CD4-positive, alpha-beta T cell treated with Interleukin-10 for 1 hour (primary cell): Measurements from ENCODE around the gene COQ8B.
A peak's percentile ranks its signal among the peaks of the same experiment; 100 is the strongest.
"Not testable (repeated sequence)": the region's sequence is repeated elsewhere in the genome, so short reads cannot be mapped to it uniquely, and the experiment has no call there.

Experiments used
- DNase-seq: peaks from one replicate; pipeline ENCODE4 v3.0.0-alpha.2; 2020

Gene COQ8B

DNA sequence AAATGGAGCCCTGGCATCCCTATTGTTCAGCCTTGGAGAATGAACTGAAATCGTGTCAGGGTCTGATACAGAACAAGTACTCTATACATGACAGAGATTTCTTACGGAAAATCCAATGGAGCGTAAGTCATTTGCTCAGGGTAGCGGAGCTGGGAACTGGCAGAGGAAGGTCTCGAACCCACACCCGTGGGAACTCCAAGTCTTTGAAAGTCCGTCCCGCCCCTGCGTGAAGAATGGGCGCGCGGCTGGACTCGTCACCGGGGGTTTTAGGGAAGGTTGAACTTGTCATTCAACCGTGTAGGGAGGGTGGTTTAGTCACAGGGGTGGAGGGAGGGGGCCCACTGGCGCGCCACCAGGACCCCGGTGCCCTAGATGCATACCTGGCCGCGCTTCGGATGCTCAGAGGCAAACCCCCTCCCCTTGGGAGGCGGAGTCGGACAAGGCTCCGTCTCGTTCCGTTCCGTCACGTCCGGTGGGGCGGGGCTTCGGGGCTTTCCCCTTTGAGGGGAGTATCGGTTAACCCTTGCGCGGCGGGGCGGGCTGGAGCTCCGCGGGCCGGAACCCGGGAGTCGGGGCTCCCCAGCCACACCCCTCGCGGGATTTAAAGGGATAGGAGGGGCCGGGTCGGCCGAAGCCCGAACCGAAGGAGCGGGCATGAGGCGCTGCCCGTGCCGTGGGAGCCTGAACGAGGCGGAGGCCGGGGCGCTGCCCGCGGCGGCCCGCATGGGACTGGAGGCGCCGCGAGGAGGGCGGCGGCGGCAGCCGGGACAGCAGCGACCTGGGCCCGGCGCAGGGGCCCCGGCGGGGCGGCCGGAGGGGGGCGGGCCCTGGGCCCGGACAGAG, at the start of gene COQ8B, which contains the start of gene ITPKC:
Gene COQ8B, minus strand, starts transcription at position 405 of the 843 bp plus-strand sequence. CDS start 2,254 bp downstream, outside the sequence.
Gene ITPKC, plus strand, starts transcription at position 631 of the 843 bp plus-strand sequence. Its CDS starts 24 bp downstream, at position 655.
- DNase-seq: peak; percentile 99

DNA sequence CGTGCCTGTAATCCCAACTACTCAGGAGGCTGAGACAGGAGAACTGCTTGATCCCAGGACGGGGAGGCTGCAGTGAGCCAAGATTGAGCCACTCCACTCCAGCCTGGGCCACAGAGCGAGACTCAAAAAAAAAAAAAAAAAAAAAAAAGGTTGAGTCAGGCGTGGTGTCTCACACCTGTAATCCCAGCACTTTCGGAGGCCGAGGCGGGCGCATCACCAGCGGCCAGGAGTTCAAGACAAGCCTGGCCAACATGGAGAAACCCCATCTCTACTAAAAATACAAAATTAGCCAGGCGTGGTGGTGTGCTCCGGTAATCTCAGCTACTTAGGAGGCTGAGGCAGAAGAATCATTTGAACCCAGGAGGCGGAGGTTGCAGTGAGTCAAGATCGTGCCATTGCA, 49.7 kb upstream of the COQ8B start:
- DNase-seq: not testable (repeated sequence)

DNA sequence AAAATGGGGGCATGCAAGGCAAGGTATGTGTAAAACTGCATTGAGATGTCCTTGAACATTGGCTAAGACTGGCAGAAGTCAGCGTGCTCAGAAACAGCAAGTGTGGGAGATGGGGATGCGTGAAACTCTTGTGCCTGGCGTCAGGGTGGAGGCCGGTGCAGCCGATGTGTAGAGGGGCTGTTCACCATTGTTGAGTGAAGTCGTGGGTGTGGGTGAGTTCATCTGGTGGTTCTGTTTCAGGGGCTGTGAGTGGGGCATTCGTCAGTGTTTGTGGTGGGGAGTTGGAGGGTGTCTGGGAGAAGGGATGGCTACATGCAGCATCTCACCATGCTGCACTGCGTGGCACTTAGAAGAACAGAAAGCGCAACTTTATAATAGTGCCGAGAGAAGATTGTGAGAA, 47.3 kb upstream of the COQ8B start:
- DNase-seq: no peak

DNA sequence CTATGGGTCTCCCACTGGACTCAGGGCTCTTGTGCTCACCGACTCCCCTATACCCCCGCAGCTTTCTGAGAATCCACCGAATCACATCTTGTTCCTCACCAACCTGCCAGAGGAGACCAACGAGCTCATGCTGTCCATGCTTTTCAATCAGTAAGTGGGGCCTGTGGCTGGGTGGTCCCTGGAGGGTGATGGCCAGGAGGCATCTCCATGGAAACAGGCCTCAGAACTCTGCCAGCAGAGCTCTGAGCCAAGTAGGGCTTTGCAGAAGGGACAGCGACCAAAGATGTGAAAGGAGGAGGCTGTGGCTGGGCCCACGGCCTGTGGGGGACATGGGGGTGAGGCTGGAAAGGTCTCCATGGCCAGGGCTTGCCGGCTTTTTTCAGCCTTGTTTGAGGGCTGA, 46.8 kb upstream of the COQ8B start:
- no peak for DNase-seq

DNA sequence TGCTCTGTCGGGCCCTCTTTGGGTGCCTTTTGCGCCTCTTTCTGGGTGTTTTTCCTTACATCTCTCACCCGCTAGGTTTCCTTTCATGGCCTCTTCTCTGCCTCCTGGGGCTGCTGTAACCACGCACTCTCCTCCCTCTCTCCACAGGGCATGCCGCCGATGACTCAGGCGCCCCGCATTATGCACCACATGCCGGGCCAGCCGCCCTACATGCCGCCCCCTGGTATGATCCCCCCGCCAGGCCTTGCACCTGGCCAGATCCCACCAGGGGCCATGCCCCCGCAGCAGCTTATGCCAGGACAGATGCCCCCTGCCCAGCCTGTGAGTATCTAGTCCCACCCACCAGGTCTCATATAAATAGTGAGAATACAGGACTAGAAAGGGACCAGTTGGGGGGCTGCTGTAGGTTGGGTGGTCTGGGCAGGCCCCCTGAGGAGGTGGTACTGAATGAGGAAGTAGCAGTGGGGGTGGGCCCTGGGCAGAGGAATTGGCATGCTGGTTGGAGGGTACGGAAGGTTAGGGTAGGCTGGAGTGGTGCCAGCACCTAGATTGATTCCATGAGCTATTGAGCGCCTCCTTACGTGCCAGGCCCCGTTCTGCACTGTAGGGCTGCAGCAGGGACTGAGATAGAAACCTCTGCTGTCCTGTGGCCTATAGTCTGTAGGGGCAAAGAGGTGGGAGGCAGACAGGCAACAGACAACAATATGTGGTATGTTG, 46.2 kb upstream of the COQ8B start:
- DNase-seq: no peak

DNA sequence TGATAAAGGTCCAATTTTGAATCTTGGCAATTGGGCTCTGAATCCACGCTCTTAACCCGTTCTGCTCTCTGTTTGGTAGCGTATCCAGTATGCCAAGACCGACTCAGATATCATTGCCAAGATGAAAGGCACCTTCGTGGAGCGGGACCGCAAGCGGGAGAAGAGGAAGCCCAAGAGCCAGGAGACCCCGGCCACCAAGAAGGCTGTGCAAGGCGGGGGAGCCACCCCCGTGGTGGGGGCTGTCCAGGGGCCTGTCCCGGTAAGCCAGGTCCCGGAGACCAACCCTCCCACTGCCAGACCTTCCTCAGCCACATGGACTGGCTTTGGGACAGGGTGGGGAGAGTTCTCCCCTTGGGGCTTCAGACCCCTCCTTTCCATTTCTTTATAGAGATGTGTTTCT, 42.7 kb upstream of the COQ8B start:
- no peak for DNase-seq

DNA sequence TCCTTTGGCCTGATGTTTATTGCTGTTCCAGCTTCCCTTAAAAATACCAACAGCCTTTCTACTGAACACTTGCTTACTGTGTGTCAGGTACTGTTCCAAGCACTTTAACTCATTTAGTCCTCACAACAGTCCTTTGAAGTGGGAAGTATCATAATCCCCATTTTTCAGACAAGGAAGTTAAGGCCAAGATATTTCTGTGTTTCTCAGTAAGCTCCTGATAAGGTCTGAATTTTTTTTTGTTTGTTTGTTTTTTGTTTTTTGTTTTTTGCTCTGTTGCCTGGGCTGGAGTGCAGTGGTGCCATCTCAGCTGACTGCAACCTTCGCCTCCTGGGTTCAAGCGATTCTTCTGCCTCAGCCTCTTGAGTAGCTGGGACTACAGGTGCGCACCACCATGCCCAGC, 41.8 kb upstream of the COQ8B start:
- no peak for DNase-seq

DNA sequence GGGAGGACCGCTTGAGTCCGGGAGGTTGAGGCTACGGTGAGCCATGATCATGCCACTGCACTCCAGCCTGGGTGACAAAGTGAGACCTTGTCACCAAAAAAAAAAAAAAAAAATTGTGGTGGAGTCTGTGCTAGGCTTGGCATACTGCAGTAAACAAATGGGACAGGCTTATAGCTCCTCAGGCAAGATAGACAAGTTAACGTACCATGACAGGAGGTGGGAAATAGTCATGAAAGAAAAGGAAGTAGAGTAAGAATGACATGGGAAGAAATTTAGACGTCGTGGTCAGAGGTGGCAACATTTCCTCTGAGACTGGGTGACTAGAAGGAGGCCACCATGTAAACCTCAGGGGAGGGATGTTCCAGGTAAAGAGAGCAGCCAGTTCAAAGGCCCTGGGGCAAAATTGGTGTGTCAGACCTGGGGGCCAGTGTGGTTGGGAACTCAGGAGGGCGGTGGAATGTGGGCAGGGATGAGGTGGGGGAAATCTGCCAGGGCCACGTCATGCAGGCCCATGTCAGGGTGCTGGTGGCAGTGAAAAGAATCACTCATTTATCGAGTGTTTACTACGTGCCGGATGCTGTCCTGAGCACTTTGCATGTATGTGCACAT, 39.9 kb upstream of the COQ8B start:
- DNase-seq: peak; percentile 31

DNA sequence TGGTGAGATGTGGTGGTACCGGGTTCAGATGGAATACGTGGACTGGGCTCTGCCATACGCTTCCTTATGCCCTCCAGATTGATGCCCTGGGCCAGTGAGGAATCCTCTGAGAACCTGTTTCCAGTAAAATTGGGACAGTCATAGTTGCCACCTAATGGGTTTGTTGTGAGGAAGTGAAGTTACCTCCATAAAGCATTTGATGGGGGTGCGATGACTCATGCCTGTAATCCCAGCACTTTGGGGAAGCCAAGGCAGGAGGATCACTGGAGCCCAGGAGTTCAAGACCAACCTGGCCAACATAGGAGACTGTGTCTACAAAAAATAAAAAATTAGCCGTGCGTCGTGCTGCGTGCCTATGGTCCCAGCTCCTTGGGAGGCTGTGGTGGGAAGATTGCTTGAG, 39.1 kb upstream of the COQ8B start:
- DNase-seq: no peak

DNA sequence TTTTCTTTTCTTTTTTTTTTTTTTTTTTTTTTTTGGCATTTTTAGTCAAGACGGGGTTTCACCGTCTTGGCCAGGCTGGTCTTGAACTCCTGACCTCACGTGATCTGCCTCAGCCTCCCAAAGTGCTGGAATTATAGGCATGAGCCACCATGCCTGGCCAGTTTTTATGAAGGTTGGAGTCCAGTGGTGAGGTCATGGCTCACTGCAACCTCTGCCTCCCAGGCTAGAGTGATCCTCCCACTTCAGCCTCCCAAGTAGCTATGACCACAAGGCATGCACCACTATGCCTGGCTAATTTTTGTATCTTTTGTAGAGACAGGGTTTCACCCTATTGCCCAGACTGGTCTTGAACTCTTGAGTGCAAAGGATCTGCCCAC, 38.5 kb upstream of the COQ8B start:
- no peak for DNase-seq

DNA sequence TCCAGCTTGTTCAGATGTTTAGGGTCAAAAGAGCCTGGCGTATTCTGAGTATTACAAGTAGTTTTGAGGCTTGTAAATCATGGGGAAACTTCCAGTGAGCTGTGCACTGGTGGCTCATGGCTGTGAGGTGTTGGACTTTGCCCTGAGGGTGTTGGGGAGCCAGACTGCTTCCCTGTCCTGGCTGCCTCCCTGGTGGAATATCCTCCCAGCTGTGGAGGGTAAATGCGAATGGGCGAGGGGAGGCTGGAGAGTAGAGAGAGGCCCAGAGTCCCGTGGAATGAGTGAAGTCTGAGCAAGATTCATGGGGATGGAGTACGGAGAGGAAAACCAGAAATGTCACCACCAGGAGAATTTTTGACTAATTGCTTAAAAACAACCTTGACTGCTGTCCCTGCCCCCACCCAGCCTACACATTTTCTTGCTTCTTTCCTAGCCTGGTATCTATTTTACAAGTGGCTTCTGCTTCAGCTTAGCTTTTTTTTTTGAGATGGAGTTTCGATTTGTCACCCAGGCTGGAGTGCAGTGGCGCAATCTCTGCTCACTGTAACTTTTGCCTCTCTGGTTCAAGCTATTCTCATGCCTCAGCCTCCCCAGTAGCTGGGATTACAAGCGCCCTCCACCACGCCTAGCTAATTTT, 38.0 kb upstream of the COQ8B start:
- peak; percentile 36 for DNase-seq

DNA sequence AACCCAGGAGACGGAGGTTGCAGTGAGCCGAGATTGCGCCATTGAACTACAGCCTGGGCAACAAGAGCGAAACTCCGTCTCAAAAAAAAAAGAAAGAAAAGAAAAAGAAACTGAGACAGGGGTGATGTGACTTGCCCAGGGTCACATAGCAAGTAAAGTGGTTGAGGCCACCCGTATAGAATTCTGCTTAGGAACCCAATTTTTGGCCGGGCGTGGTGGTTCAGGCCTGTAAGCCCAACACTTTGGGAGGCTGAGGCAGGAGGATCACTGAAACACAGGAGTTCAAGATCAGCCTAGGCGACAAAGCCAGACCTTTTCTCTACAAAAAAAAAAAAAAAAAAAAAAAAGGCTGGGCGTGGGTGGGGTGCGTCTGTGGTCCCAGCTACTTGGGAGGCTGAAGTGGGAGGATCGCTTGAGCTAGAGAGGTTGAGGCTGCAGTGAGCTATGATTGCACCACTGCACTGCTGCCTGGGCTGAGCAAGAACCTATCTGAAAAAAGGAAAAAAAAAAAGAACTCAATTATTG, 35.6 kb upstream of the COQ8B start:
- DNase-seq: no peak

DNA sequence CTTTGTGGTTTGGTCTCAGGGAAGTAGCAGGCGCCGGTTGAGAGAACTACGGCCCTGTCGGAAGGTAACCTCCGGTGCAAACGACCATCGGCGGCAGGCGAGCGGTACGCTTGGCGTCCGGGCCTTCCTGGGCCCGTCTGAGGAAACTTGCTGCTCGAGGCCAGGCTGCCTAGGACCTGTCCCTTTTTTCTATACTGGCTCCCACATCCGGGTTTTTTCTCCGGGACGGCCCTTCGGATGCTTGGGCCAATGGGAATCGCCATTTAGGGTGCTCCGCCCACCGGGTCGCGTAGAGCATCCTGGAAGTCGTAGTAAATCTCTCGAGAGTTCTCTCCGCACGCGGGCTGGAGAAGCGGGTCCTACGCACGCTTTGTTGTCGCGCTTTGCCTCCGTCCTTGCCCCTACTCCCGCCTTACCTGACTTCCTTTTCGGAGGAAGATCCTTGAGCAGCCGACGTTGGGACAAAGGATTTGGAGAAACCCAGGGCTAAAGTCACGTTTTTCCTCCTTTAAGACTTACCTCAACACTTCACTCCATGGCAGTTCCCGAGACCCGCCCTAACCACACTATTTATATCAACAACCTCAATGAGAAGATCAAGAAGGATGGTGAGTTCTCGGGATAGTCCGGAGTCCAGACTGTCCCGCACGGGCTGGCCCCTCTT, 34.3 kb upstream of the COQ8B start, which contains the start of gene SNRPA:
Gene SNRPA, plus strand, starts transcription at position 330 of the 664 bp plus-strand sequence. Its CDS starts 206 bp downstream, at position 536.
- peak; percentile 97 for DNase-seq

DNA sequence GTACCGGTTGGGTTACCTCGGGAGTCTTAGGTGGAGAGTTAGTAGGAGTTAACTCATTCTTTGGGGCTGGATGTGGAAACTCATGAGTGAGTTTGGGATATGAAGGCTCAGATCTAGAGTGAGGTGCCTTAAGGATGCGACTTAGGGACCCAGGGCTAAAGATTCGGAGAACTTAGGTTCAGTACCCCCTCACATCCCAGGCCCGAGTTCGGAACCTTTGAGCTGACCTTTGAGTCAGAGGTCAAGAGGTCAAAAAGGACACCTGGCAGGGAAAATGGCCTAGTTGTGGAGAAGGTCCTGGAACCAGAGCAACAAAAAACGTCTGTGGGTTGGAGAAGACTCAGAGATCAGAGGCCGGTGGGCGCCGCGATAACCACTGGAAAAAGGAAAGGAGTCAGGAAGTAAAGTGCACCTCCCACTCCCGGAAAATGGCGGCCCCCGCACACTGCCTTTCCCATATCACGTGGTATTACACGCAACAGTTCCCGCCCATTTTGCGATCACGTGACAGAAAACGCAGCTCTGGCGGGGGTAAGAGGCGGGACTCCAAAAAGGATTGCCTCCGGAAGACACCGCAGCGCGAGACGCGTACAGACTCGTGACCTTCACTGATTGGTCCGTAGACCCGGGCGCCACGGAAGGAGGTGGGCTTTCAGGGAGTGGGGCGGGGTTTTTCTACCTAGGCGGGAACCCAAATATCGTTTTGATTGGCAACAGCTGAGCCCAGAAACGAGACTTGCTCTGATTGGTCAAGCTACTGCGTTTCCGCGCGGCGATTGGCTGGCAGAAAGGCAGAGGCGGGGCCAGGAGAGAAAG, 33.6 kb upstream of the COQ8B start, which contains the start of gene ACTMAP:
Gene ACTMAP, minus strand, starts transcription at position 420 of the 816 bp plus-strand sequence. CDS start 674 bp downstream, outside the sequence.
- peak; percentile 100 for DNase-seq

DNA sequence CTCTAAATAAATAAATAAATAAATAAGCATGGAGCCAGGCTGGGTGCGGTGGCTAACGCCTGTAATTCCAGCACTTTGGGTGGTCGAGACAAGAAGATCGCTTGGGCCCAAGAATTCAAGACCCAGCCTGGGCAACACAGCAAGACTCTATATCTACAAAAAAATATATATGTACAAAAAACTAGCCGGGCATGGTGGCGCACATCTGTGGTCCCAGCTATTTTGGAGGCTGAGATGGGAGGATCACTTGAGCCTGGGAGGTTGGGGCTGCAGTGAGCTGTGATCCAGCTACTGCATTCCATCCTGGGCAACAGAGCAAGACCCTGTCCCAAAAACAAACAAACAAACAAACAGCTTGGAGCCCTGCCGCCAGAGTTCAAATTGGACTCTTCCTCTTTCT, 30.9 kb upstream of the COQ8B start:
- no peak for DNase-seq

DNA sequence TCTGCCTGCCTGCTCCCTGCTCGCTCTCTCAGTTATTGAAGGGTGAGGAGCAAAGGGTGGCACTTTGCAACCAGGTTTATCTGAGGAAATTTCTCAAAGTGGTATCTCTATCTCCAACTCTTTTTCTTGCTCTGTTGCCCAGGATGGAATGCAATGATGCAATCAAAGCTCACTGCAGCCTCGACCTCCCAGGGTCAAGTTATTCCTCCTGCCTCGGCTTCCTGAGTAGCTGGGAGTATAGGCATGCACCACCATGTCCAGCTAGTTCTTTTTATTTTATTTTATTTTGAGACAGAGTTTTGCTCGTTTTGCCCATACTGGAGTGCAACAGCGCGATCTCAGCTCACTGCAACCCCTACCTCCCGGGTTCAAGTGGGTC, 28.7 kb upstream of the COQ8B start:
- no peak for DNase-seq

DNA sequence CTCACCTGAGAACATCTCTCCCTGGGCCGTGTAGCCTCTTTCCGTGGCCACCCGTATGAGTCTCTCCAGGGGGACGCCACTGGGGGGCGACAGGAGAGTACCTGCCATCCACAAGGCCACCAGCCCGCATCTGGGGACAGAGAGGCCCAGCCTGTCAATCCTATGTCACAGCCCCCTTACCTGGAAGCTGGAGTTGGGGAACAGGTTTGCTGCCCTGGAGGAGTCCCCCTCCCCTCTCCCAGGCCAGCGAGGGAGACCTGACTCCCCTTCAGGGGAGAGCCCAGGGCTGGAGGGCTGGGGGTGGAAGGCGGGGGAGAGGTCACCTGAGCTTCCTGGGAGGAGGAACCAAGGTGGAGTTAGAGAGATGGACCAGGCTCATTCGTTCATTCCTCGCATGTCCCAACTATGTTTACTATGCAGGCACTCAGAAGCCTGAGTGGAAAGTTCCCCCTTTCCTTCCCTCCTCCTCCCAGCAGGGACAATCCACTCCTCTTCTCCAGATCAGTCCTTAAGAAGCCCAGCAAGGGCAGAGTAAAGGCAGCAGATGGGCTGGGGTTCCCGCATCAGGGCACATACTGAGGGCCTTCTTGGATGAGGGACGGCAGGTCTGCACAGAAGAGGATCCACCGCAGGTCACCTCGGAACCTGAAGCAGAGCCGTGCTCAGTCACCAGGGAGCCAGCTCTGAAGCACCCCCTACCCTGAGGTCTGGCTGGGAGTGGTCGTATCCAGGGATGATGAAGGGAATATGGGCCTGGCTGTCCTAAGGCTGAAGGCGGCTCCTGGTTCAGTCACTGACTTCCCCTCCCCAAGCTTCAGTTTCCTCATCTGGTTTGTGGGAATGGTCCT, 28.1 kb upstream of the COQ8B start:
- DNase-seq: peak; percentile 45

DNA sequence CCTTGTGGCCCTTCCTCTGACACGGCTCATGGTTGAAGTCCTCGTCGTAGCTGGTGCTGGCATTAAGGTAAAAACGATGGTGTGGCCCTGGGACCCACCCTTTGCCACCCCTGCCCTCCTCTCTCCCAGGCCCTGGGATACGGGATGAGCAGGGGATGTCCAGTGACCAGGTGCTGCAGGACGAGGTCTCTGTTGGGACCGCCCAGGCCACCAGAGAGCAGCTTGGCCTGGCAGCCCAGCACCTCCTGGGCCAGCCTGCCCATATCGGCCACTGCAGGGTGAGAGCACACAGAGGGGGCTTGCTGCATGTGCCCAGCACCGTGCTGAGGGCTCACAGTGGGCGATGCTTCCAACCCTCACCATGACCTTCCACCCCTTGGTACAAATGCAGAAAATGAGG, 27.2 kb upstream of the COQ8B start:
- no peak for DNase-seq

DNA sequence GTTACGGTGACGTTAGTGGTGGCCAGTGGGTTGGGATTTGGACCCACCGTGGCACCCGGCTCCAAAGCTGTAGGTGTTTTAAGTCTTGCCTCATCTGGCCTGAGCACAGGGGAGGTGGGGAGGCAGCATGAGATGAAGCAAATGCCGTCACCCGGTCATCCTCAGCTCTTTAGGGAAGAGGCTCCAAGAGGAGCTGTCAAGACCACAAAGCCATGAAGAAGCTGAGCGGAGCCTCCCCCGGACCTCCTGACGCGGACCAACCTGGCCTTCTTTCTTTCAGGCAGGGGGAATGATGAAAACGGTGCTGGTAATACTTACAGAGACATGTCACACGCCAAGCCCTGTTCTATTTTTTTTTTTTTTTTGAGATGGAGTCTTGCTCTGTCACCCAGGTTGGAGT, 26.2 kb upstream of the COQ8B start:
- no peak for DNase-seq

DNA sequence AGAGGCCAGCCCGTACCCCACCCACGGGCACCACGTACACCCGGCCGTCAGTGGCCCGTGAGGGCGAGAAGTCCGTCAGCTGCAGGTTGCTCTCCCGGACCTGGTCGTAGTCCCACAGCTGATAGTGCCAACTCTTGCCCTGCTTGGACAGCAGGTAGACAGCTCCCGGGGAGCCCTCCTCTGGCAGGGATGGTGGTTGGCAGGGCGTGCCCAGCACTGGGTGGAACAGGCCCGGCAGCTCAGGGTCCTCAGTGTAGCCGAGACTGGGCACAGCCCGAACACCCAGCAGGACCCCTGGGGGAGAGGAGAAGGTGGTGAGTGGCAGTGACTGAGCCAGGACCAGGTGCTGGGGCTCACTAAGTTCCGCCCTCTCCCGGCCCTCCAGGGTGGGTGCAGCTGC, 25.8 kb upstream of the COQ8B start:
- DNase-seq: no peak
